DOHH2 (cell line): ENCODE data around the gene DNAJB14.

ENCODE experiments used
- CTCF ChIP-seq: fragments of 200-600 bp; sonication (generic); IDR thresholded peaks from one replicate; pipeline ENCODE4 v1.5.1; 2014; ENCODE audit warnings: antibody characterized with exemption, mild to moderate bottlenecking, low read depth, low read length; ENCODE audit not compliant: poor library complexity, severe bottlenecking
- EZH2phosphoT487 ChIP-seq: fragments of 200-600 bp; sonication (generic); IDR thresholded peaks from 2 replicates; pipeline ENCODE4 v1.6.1; 2017; ENCODE audit warnings: borderline replicate concordance, mild to moderate bottlenecking, antibody characterized with exemption, low read length, moderate library complexity, mixed read lengths

DNA sequence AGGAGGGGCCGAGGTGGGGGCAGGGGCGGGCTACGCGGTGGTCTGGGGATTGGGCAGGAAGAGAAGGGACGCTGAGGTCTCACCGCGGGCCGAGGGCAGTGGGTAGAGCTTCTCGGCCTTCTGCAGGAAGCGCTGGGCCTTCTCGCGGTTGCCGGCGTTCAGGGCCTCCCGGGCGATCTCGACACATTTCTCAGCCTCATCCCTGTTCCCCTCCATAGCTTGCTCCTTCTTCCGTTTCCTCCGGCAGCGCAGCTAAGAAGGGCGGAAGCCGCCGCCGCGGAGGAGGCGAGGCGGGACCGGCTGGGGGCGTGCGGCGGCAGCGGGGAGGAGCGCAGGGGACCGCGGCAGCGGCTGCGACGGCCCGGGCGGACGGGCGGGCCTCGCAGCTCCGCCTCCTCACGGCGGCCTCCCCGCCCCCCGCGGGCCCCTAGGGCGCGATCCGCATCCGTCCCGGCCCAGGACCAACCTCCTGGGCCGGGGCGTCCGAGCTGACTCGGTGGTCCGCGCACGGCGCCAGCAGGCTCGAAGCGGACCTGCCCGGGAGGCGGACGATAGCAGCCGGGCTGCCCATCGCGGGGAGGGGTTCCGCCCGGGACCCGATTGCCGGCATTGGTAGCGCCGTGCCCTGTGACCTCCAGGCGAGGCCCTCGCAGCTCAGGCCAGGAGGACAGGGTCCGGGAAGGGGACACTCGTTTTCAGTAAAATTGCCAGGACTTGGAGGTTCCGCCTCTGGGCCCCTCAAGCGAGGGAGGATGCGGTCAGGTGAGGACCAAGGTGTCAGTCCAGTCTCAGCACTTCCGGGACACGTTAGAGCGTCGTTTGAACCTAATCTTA is at the start of gene DNAJB14:
- TF ChIP-seq CTCF (no peak), EZH2phosphoT487 (no peak)
